ENCODE data around the gene MYCBPAP. TPM values are rescaled to one million over a fixed set of nuclear protein-coding genes. Genes with fewer than 3 reads are reported as not detected.
"Not testable (repeated sequence)": the region's sequence is repeated elsewhere in the genome, so short reads cannot be mapped to it uniquely, and the experiment has no call there.

Gene MYCBPAP
- total RNA-seq, 2 experiments from 2014 or later = 0.78 to 1.5 TPM

GRCh38 chr17:50472286-50472685, 36.0 kb upstream of the MYCBPAP start:
- CTCF ChIA-PET = no interaction called here

GRCh38 chr17:50472761-50473161, 35.5 kb upstream of the MYCBPAP start:
- H3K9me3 Mint-ChIP-seq; CTCF ChIA-PET; intact Hi-C loops (cut with DNase I, micrococcal nuclease); H3K36me3 Mint-ChIP-seq (ENCODE audit: low read depth); ATAC-seq (ENCODE audit: poor library complexity); H3K4me3 ChIP-seq (ENCODE audit: low read length); POLR2A ChIA-PET; H3K4me1 Mint-ChIP-seq (ENCODE audit: low read depth); DNase-seq; H3K27ac Mint-ChIP-seq; H3K4me3 Mint-ChIP-seq; H3K27ac ChIP-seq (ENCODE audit: low read depth in 1 of 2, low read length in 2 of 2); H3K36me3 ChIP-seq (ENCODE audit: insufficient read depth, low read length): not testable (repeated sequence)
- Histone ChIP-seq H3K27me3 (ENCODE audit: control insufficient read depth in 1 of 2, insufficient read depth in 2 of 2, low read length in 2 of 2) (peaks cover 18 to 19% of the 10 kb centered on the region in 2 experiments), H3K9me3 (ENCODE audit: control insufficient read depth in 1 of 2, insufficient read depth in 1 of 2, low read length in 2 of 2) (peaks cover 0 to 17% of the 10 kb centered on the region in 2 experiments), H3K4me1 (ENCODE audit: insufficient read depth, low read length) (peaks cover 20% of the 10 kb centered on the region)
- H3K27me3 Mint-ChIP-seq = peaks cover 18% of the 10 kb centered on the region

More at GRCh38 chr17:50472286-50472685, 36.0 kb upstream of the MYCBPAP start:
- peaks cover 23% of the 10 kb centered on the region for H3K27me3 Mint-ChIP-seq
- no peaks in the 10 kb centered on the region for H3K36me3 Mint-ChIP-seq (ENCODE audit: low read depth)
- H3K27ac Mint-ChIP-seq = no peak overlapping the region
- Histone ChIP-seq H3K27ac (ENCODE audit: low read depth in 1 of 2, low read length in 2 of 2) (no peak overlapping the region), H3K9me3 (ENCODE audit: control insufficient read depth in 1 of 2, insufficient read depth in 1 of 2, low read length in 2 of 2) (peaks cover 0 to 18% of the 10 kb centered on the region in 2 experiments), H3K27me3 (ENCODE audit: control insufficient read depth in 1 of 2, insufficient read depth in 2 of 2, low read length in 2 of 2) (peaks cover 22% of the 10 kb centered on the region in 2 experiments), H3K4me3 (ENCODE audit: low read length) (no peak overlapping the region), H3K36me3 (ENCODE audit: insufficient read depth, low read length) (no peaks in the 10 kb centered on the region), H3K4me1 (ENCODE audit: insufficient read depth, low read length) (peaks cover 17% of the 10 kb centered on the region)
- H3K4me1 Mint-ChIP-seq (ENCODE audit: low read depth) = peaks cover 9% of the 10 kb centered on the region
- no peak overlapping the region for H3K4me3 Mint-ChIP-seq
- ATAC-seq (ENCODE audit: poor library complexity) (no peak), DNase-seq (no peak)
- POLR2A ChIA-PET = no interaction called here
- no peaks in the 10 kb centered on the region for H3K9me3 Mint-ChIP-seq
- no peak for TF ChIP-seq CTCF (IDR thresholded peaks at IDR 0.05)
- intact Hi-C loops (cut with DNase I, micrococcal nuclease) = no loop called here

GRCh38 chr17:50473901-50474300, 34.3 kb upstream of the MYCBPAP start:
- no peaks in the 10 kb centered on the region for H3K9me3 Mint-ChIP-seq
- no peak overlapping the region for H3K27ac ChIP-seq (ENCODE audit: low read depth in 1 of 2, low read length in 2 of 2)
- H3K27ac Mint-ChIP-seq = no peak overlapping the region
- DNase-seq (no peak), ATAC-seq (ENCODE audit: poor library complexity) (no peak)
- ChIA-PET POLR2A (no interaction called here), CTCF (no interaction called here)
- H3K4me3 Mint-ChIP-seq = no peak overlapping the region
- TF ChIP-seq CTCF (IDR thresholded peaks at IDR 0.05) = no peak
- H3K27me3 ChIP-seq (ENCODE audit: control insufficient read depth in 1 of 2, insufficient read depth in 2 of 2, low read length in 2 of 2) = peaks cover 10 to 12% of the 10 kb centered on the region in 2 experiments
- H3K4me1 Mint-ChIP-seq (ENCODE audit: low read depth) = peaks cover 5% of the 10 kb centered on the region
- peaks cover 9% of the 10 kb centered on the region for H3K27me3 Mint-ChIP-seq
- no peaks in the 10 kb centered on the region for H3K36me3 ChIP-seq (ENCODE audit: insufficient read depth, low read length)
- intact Hi-C loops (cut with DNase I, micrococcal nuclease) = no loop called here
- no peak overlapping the region for H3K4me3 ChIP-seq (ENCODE audit: low read length)
- peaks cover 0 to 8% of the 10 kb centered on the region in 2 experiments for H3K9me3 ChIP-seq (ENCODE audit: control insufficient read depth in 1 of 2, insufficient read depth in 1 of 2, low read length in 2 of 2)
- H3K36me3 Mint-ChIP-seq (ENCODE audit: low read depth) = no peaks in the 10 kb centered on the region
- peaks cover 19% of the 10 kb centered on the region for H3K4me1 ChIP-seq (ENCODE audit: insufficient read depth, low read length)

GRCh38 chr17:50474523-50474922, 33.7 kb upstream of the MYCBPAP start:
- peaks cover 0 to 3% of the 10 kb centered on the region in 2 experiments for H3K9me3 ChIP-seq (ENCODE audit: control insufficient read depth in 1 of 2, insufficient read depth in 1 of 2, low read length in 2 of 2)
- Mint-ChIP-seq H3K4me3 (no peak overlapping the region), H3K4me1 (ENCODE audit: low read depth) (peaks cover 10% of the 10 kb centered on the region), H3K27me3 (peaks cover 9% of the 10 kb centered on the region), H3K27ac (no peak overlapping the region), H3K36me3 (ENCODE audit: low read depth) (peaks cover 5% of the 10 kb centered on the region), H3K9me3 (no peaks in the 10 kb centered on the region)
- ChIA-PET POLR2A (no interaction called here), CTCF (no interaction called here)
- H3K27ac ChIP-seq (ENCODE audit: low read depth in 1 of 2, low read length in 2 of 2) = no peak overlapping the region
- H3K27me3 ChIP-seq (ENCODE audit: control insufficient read depth in 1 of 2, insufficient read depth in 2 of 2, low read length in 2 of 2) = peaks cover 4 to 5% of the 10 kb centered on the region in 2 experiments
- intact Hi-C loops (cut with DNase I, micrococcal nuclease) = no loop called here
- H3K36me3 ChIP-seq (ENCODE audit: insufficient read depth, low read length) = no peaks in the 10 kb centered on the region
- DNase-seq (no peak), ATAC-seq (ENCODE audit: poor library complexity) (no peak)
- H3K4me3 ChIP-seq (ENCODE audit: low read length) = no peak overlapping the region
- H3K4me1 ChIP-seq (ENCODE audit: insufficient read depth, low read length) = peaks cover 14% of the 10 kb centered on the region
- TF ChIP-seq CTCF (IDR thresholded peaks at IDR 0.05) = no peak

Data from CD4-positive, alpha-beta T cell (primary cell).